GM12873 (cell line): Measurements from ENCODE around the gene MBOAT1.

ENCODE experiments used
- CTCF ChIP-seq: IDR thresholded peaks from 2 replicates; pipeline ENCODE4 v1.5.1; 2012; ENCODE audit warnings: low read depth, mild to moderate bottlenecking, moderate library complexity, low read length, control low read depth; ENCODE audit not compliant: insufficient read depth; ENCODE audit errors: missing control alignments

Gene MBOAT1

DNA sequence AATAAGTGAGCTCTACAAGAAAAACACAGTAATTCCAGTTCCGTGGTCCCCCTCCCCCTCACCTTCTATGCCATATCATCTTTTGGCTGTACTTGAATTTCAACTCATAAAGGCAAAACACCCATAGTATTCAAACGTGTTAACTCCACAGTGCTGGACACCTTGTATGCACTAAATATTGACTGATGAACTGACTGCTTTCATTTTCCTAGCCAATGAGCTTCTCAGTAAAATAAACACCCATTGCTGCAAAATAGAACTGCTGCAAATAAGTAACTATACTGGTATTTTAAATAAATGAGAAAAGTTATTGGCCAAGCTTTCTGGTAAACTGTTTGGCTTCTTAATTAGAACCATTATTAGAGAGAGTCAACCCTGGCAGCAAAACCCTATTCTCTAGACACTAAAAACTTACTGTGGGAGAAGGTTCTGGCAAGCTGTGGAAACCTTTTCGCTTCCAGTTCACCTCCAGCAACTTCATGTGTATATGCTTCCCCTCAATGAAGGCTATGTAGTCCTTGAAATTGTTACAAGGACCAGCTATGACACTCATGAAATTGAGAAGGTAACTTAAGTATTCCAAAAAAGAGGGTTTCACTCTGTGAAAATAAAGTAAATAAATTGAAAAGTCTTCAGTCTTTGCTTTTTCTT is 86.0 kb downstream of the MBOAT1 start:
- TF ChIP-seq CTCF: no peak

DNA sequence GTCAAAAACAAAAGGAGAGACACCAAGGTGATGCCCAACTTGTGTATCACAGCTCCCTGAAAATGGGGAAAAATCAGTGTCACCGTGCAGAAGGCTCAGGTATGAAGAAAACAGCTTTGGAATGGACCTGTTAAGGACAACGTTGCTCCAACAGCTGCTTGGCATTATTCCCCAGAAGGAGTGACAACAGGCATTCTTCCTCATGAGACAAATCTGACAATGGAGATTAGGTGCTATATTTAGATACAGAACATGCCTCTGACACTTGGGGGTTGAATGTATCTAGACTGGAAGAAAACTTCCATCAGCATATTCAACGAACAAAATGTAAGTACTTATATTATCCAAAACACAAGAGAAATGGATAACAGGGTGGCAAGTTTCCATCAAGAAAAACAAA is 87.7 kb downstream of the MBOAT1 start:
- TF ChIP-seq CTCF: no peak

GRCh38 chr6:20119485-20119884 is 92.8 kb downstream of the MBOAT1 start:
- no peak for TF ChIP-seq CTCF

DNA sequence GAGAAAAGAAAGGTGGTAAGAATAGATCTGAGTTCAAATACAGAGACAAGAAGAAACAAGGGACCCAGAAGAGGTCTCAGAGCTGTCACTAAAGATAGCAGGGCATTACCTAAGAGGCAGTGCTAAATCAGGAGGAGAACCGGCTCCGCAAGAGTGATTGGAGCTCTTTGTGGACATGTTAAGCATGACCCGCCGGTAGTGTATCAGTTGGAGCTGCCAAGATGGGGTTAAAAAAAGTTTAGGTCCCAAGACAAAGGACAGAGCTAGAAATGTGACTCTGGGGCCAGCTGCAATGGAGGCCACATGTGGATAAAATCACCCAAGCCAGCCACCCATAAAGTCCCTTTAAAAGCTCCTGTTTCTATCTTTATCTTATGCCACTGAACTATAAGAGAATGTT is 93.4 kb downstream of the MBOAT1 start:
- TF ChIP-seq CTCF: no peak

- no peak for TF ChIP-seq CTCF
Measured at GRCh38 chr6:20117474-20117873, 94.8 kb downstream of the MBOAT1 start.

- TF ChIP-seq CTCF: no peak
Measured at GRCh38 chr6:20116792-20117191, 95.5 kb downstream of the MBOAT1 start.

- TF ChIP-seq CTCF: no peak
Measured at GRCh38 chr6:20115246-20115980, 96.9 kb downstream of the MBOAT1 start.
